Germinal center (tissue), 1 donor: Measurements from ENCODE around the gene LNPK.
"Not testable (repeated sequence)": the region's sequence is repeated elsewhere in the genome, so short reads cannot be mapped to it uniquely, and the experiment has no call there.

ENCODE experiments used
- DNase-seq: peaks from one replicate; pipeline ENCODE4 v3.0.0; 2012; ENCODE audit warnings: mixed read lengths, low spot score

Gene LNPK

GRCh38 chr2:175904035-175904434, 98.0 kb downstream of the LNPK start:
- no peak for DNase-seq

DNA sequence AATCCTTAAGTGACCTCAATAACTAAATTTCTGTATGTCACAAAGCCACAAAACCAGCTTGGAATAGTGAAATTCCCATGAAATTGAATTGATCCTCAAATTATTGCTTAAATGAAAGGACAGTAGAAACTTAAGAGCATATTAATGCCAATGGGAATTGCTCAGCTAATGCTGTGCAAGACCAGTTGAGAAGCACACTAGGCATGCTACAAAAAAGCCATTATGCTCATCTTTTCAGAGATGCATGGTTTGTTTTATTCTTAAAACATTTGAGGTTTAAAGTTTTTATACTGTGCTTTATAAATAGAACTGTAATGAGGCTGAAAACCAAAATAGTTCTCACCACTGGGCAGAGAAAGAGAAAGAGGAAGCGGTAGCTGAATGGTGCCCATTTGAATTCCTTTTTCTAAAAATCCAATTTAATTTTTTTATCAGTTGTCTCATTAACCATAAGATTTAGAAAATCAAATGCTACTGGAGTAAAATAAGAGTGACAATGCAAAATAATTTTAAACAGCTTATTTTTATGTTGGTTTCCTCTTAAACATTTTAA, 98.6 kb downstream of the LNPK start:
- no peak for DNase-seq

- DNase-seq = not testable (repeated sequence)
These were observed 106.1 kb downstream of the LNPK start for GRCh38 chr2:175895957-175896356.

DNA sequence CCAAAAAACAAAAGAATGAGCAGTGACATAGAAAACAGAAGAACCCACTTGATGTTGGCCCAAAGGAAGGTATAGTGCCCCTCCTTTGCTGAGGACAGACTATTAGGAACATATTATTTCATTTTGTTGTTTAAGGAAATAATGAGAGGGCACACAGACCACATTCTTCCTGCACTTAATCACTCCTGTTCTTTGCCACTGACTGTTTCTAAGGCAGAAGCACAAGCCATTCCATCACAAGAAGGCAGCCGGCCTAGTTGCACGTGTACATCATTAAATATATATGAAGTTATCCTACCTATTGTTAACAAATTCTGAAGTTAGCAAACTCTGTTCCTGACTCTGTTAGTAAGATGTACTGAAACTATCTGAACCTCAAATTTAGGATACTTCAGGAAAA, 110.0 kb downstream of the LNPK start:
- DNase-seq = no peak

- DNase-seq = no peak
These were observed 111.3 kb downstream of the LNPK start for GRCh38 chr2:175890636-175891242.

DNA sequence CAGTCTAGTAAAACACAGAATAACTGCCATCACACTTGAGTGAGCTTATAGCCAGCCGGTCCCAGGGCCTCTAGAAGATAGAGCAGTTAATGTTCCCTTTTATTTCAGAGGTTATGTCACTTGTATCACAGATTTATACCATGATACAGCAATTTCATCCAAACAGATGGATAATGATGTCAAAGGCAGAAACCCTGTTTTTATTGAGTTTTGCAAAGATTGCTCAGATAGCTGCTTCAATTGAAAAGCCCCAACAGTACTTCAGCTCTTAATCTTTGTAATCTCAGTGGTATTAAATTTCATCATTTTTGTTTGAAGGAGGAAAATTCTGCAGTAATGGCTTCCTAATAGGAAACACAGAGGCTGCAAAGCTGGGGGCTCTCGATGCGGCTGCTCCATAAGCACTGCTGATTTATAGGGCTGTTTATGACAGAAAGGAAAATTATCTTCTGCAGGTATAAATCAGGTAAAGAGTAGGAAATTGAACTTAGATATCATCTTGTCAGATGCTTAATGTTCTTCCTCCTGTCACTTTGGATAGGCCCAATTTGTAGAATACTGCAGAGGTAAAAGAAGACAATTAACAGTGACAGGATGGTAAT, 112.3 kb downstream of the LNPK start:
- no peak for DNase-seq

GRCh38 chr2:175887776-175888175, 114.3 kb downstream of the LNPK start:
- DNase-seq = no peak

DNA sequence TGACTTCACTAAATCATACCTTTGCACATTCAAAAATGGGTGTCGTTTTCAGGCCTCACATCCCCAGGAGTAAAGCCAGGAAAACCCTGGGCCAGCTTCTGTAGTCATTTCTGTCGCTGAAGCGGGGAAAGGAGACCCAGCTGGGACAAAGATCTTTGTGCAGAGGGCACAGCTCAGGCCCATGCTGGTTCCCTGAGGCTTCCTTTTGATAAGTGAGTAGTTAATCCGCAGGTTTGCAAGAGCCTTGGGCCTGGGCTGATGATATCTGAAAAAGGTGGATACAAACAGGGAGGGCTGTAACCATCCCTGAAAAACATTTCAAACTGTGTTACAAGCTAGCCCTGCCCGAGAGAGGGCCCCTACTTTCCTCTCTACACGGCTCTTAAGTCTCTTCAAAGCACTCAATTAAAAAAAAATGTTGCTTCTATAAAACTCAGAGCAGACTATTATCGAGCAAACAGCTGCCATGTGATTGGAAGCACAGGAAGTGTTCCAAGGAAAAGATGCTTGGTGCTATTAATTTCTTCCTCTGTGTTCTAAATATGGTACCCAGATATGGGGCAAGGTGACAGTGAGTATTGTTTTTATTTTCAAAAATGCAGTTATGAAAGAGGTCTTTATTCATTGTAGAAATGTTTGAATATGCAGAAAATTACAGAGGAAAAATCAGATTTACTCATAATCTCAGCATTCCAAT, 117.2 kb downstream of the LNPK start:
- DNase-seq = no peak

DNA sequence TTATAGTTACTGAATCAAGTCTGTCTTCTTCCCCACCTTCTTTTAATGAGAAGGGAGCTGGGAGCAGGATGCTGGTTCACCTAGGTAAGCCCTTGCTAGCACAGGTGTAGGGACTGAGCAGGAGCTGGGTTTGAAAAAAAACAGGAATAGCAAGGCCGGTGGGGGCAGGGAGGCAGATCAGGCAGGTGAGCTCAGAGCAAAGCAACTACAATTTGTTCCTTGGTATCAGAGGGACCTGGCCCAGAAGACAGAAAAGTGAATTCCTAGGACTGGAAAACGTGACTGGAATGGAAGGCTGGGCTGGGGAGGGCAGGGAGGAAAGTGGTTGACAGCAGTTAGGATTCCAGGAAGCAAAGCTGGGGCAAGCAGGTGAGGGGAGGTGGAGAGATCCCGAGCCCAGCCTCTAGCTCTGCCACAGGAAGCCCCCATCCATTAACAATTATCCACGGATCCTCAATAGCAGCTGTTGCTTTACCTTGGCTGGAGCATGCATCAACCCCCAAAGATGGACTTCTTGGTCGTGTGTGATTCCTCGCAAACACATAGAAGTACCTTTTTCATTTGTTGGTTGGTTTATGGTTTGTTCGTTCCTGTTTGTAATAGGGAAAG, 118.4 kb downstream of the LNPK start:
- DNase-seq = no peak

GRCh38 chr2:175879679-175880078, 122.4 kb downstream of the LNPK start:
- no peak for DNase-seq

DNA sequence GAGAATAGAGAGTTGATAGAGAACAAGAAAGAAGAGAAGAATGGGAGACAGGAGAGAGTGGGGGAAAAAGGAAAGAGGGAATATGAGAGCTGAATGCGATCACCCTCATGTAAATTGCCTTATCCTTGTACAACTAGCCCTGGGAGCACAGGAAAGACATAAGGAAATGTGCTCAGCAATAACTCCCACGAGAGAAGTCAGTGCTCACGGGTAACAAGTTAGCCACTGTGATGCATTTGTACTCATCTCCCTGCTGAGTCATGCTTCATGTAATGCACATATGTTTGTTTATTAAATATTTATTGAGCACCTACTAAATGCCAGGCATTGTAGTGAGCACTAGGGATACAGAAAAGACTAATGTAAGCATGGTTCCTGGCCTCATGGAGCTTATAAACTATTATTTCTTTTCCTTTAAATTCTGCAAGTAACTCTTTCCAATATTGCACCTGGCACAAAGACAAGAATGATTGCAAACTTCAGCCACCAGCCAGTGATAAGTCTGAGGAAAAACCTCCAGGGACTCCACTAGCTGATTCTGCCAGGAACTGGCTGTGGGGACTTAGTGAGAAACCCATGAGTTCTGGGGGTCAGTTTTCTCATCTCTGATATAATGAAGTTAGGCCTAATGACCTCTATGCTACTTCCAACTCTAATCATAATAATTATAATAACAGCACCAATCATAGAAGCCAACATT, 124.1 kb downstream of the LNPK start:
- DNase-seq = no peak

DNA sequence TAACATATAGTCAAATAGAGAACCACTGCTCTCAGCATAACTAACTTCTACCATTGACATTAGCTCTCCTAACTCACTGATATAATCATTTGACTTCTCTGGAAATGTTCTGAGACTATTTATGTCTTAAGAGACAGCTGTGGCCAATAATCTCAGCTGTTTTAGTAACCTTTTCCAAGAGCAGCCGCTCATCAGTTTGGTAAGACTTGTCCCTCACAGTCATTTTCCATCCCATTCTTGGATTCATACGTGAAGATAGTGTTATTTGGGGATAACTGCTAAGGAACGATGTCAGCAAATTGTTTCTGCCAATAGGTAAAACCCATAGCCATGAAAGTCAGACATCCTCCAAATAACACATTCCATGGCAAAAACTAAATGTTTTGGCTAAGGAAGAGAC, 127.8 kb downstream of the LNPK start:
- no peak for DNase-seq
